HEK293 (cell line): ENCODE results near the gene TMEM239.
A peak's percentile ranks its signal among the peaks of the same experiment; 100 is the strongest.

ENCODE experiments used
- EGR2 ChIP-seq: fragments of 450-650 bp; formaldehyde crosslinking; IDR thresholded peaks from 2 replicates; pipeline ENCODE4 v1.5.1; 2016; ENCODE audit warnings: low read depth, missing biosample characterization, missing genetic modification characterization
- KLF10 ChIP-seq: fragments of 450-650 bp; IDR thresholded peaks from 2 replicates; pipeline ENCODE4 v1.5.1; 2018; ENCODE audit warnings: missing biosample characterization, mild to moderate bottlenecking, missing genetic modification characterization
- KLF16 ChIP-seq: fragments of 450-650 bp; formaldehyde crosslinking; IDR thresholded peaks from 2 replicates; pipeline ENCODE4 v1.5.1; 2017; ENCODE audit warnings: missing biosample characterization, missing genetic modification characterization
- OSR2 ChIP-seq: fragments of 450-650 bp; formaldehyde crosslinking; IDR thresholded peaks from 2 replicates; pipeline ENCODE4 v1.5.1; 2016; ENCODE audit warnings: missing biosample characterization, missing genetic modification characterization
- SCRT2 ChIP-seq: fragments of 450-650 bp; formaldehyde crosslinking; IDR thresholded peaks from 2 replicates; pipeline ENCODE4 v1.5.1; 2016; ENCODE audit warnings: missing biosample characterization, missing genetic modification characterization
- SP7 ChIP-seq: fragments of 450-650 bp; formaldehyde crosslinking; IDR thresholded peaks from 2 replicates; pipeline ENCODE4 v1.5.1; 2016; ENCODE audit warnings: missing biosample characterization, missing genetic modification characterization
- YY1 ChIP-seq: fragments of 450-650 bp; formaldehyde crosslinking; IDR thresholded peaks from 2 replicates; pipeline ENCODE4 v1.5.1; 2018; ENCODE audit warnings: missing biosample characterization, missing genetic modification characterization
- ZBTB1 ChIP-seq: fragments of 450-650 bp; formaldehyde crosslinking; IDR thresholded peaks from 2 replicates; pipeline ENCODE4 v1.5.1; 2016; ENCODE audit warnings: missing biosample characterization, missing genetic modification characterization
- ZFP3 ChIP-seq: fragments of 450-650 bp; formaldehyde crosslinking; IDR thresholded peaks from 2 replicates; pipeline ENCODE4 v1.5.1; 2016; ENCODE audit warnings: low read depth, missing biosample characterization, missing genetic modification characterization
- ZNF133 ChIP-seq: fragments of 450-650 bp; formaldehyde crosslinking; IDR thresholded peaks from 2 replicates; pipeline ENCODE4 v1.5.1; 2016; ENCODE audit warnings: missing biosample characterization, missing genetic modification characterization
- ZNF138 ChIP-seq: fragments of 450-650 bp; formaldehyde crosslinking; IDR thresholded peaks from 2 replicates; pipeline ENCODE4 v1.5.1; 2016; ENCODE audit warnings: missing biosample characterization, missing genetic modification characterization, borderline replicate concordance
- ZNF174 ChIP-seq: fragments of 450-650 bp; formaldehyde crosslinking; IDR thresholded peaks from 2 replicates; pipeline ENCODE4 v1.5.0; 2017; ENCODE audit warnings: missing biosample characterization, mild to moderate bottlenecking, missing genetic modification characterization
- ZNF223 ChIP-seq: fragments of 450-650 bp; formaldehyde crosslinking; IDR thresholded peaks from 2 replicates; pipeline ENCODE4 v1.5.1; 2016; ENCODE audit warnings: missing biosample characterization, missing genetic modification characterization
- ZNF292 ChIP-seq: fragments of 450-650 bp; formaldehyde crosslinking; IDR thresholded peaks from 2 replicates; pipeline ENCODE4 v1.5.1; 2016; ENCODE audit warnings: low read depth, missing biosample characterization, missing genetic modification characterization, borderline replicate concordance
- ZNF311 ChIP-seq: fragments of 450-650 bp; formaldehyde crosslinking; IDR thresholded peaks from 2 replicates; pipeline ENCODE4 v1.5.1; 2017; ENCODE audit warnings: missing biosample characterization, missing genetic modification characterization, borderline replicate concordance
- ZNF324 ChIP-seq: fragments of 450-650 bp; formaldehyde crosslinking; IDR thresholded peaks from 2 replicates; pipeline ENCODE4 v1.5.1; 2016; ENCODE audit warnings: missing biosample characterization, missing genetic modification characterization
- ZNF561 ChIP-seq: fragments of 450-650 bp; IDR thresholded peaks from 2 replicates; pipeline ENCODE4 v1.5.1; 2018; ENCODE audit warnings: missing biosample characterization, missing genetic modification characterization, borderline replicate concordance
- ZNF585B ChIP-seq: fragments of 450-650 bp; formaldehyde crosslinking; IDR thresholded peaks from 2 replicates; pipeline ENCODE4 v1.5.1; 2016; ENCODE audit warnings: missing biosample characterization, missing genetic modification characterization
- ZNF660 ChIP-seq: fragments of 450-650 bp; IDR thresholded peaks from 2 replicates; pipeline ENCODE4 v1.5.1; 2018; ENCODE audit warnings: missing biosample characterization, mild to moderate bottlenecking, missing genetic modification characterization
- ZNF707 ChIP-seq: fragments of 450-650 bp; formaldehyde crosslinking; IDR thresholded peaks from 2 replicates; pipeline ENCODE4 v1.5.1; 2016; ENCODE audit warnings: missing biosample characterization, missing genetic modification characterization
- ZNF76 ChIP-seq: fragments of 450-650 bp; formaldehyde crosslinking; IDR thresholded peaks from 2 replicates; pipeline ENCODE4; 2016; ENCODE audit warnings: low read depth, missing biosample characterization, missing genetic modification characterization, borderline replicate concordance
- ZNF843 ChIP-seq: fragments of 450-650 bp; formaldehyde crosslinking; IDR thresholded peaks from 2 replicates; pipeline ENCODE4 v1.5.1; 2016; ENCODE audit warnings: missing biosample characterization, missing genetic modification characterization
- ZSCAN30 ChIP-seq: fragments of 450-650 bp; IDR thresholded peaks from 2 replicates; pipeline ENCODE4 v1.5.1; 2018; ENCODE audit warnings: missing biosample characterization, mild to moderate bottlenecking, missing genetic modification characterization, moderate library complexity
- TF ChIP-seq, protein P1 (sequence below): sonication (generic); formaldehyde crosslinking; IDR thresholded peaks from 2 replicates; pipeline ENCODE4 v1.8.1; 2022; ENCODE audit warnings: mild to moderate bottlenecking, moderate library complexity, missing genetic modification reagents
- TF ChIP-seq, protein P2 (sequence below): fragments of 450-650 bp; formaldehyde crosslinking; IDR thresholded peaks from 2 replicates; pipeline ENCODE4 v1.5.1; 2017; ENCODE audit warnings: missing biosample characterization, mild to moderate bottlenecking, missing genetic modification characterization, moderate library complexity
- TF ChIP-seq, protein P3 (sequence below): fragments of 450-650 bp; formaldehyde crosslinking; IDR thresholded peaks from 2 replicates; pipeline ENCODE4 v1.5.1; 2016; ENCODE audit warnings: missing biosample characterization, missing genetic modification characterization
- TF ChIP-seq, protein P4 (sequence below): fragments of 450-650 bp; formaldehyde crosslinking; IDR thresholded peaks from 2 replicates; pipeline ENCODE4 v1.5.1; 2017; ENCODE audit warnings: missing biosample characterization, missing genetic modification characterization
- TF ChIP-seq, protein P5 (sequence below): fragments of 450-650 bp; formaldehyde crosslinking; conservative IDR thresholded peaks from 2 replicates; pipeline ENCODE4 v1.5.1; 2016; ENCODE audit warnings: low read depth, missing biosample characterization, missing genetic modification characterization
- TF ChIP-seq, protein P6 (sequence below): fragments of 450-650 bp; formaldehyde crosslinking; IDR thresholded peaks from 2 replicates; pipeline ENCODE4 v1.5.1; 2016; ENCODE audit warnings: missing biosample characterization, missing genetic modification characterization

Gene TMEM239

DNA sequence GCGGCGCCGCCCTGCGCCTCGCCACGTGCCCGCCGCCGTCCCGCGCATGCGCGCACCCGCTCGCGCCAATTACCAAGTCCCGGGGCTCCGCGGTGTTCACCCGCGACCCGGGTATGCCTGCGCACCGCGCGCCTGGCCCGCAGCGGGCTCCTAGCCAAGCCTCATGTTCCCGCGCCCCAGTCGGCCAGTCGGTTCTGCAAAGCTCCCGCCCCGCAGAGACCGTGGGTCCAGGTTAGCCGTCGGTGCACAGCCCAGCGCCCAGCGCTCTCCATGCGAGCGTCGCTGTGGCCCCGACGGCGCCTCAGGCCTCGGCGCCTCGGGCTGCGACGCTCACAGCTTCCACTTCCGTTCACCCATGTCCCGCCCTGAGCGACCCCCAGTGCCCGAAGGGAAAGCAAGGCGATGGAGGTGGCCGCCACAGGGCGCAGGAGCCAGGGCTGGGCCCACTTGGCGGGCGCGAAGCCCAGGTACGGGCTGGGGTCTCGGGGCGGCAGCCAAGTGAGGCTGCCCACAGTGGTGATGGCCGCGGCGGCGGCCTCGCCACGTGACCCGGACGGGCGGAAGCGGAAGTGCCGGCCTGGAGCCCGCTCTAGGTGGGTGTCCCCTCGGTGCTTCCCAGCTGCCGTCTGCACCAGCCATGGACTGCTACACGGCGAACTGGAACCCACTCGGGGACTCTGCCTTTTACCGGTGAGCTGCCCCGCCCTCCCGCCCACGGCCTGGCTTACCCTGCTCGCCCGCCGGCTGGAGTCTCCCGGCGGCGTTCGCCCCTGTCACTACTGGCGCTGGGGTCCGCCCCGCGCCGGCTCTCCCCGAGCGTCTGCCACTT lies 24.2 kb downstream of the TMEM239 start, which contains the start of the genes PCED1A and VPS16 (continued):
- peak; percentile 62; the same call in 1 of the 2 replicates for TF ChIP-seq ZNF324 (tag by site-specific recombination)
- TF ChIP-seq, protein P1, sequence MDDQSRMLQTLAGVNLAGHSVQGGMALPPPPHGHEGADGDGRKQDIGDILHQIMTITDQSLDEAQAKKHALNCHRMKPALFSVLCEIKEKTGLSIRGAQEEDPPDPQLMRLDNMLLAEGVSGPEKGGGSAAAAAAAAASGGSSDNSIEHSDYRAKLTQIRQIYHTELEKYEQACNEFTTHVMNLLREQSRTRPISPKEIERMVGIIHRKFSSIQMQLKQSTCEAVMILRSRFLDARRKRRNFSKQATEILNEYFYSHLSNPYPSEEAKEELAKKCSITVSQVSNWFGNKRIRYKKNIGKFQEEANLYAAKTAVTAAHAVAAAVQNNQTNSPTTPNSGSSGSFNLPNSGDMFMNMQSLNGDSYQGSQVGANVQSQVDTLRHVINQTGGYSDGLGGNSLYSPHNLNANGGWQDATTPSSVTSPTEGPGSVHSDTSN (CRISPR knock-in tag), result 0 out of 2 replicates have a peak, but pooled peaks have one; percentile 32
- 0 out of 2 replicates have a peak, but pooled peaks have one; percentile 17 for TF ChIP-seq OSR2
- no peak for TF ChIP-seq ZNF292 (tag by site-specific recombination)
- TF ChIP-seq, protein P2, sequence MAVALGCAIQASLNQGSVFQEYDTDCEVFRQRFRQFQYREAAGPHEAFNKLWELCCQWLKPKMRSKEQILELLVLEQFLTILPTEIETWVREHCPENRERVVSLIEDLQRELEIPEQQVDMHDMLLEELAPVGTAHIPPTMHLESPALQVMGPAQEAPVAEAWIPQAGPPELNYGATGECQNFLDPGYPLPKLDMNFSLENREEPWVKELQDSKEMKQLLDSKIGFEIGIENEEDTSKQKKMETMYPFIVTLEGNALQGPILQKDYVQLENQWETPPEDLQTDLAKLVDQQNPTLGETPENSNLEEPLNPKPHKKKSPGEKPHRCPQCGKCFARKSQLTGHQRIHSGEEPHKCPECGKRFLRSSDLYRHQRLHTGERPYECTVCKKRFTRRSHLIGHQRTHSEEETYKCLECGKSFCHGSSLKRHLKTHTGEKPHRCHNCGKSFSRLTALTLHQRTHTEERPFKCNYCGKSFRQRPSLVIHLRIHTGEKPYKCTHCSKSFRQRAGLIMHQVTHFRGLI (tag by site-specific recombination), result peak; percentile 53; the same call in 1 of the 2 replicates
- no peak for TF ChIP-seq ZNF223 (tag by site-specific recombination)
- no peak for TF ChIP-seq ZNF660 (tag by site-specific recombination)
- peak; percentile 88; the same call in 1 of the 2 replicates for TF ChIP-seq ZNF561
- no peak for TF ChIP-seq ZNF133 (tag by site-specific recombination)
- TF ChIP-seq ZSCAN30 (tag by site-specific recombination), result peak; percentile 97
- TF ChIP-seq ZNF174 (tag by site-specific recombination), result no peak
- TF ChIP-seq SP7 (tag by site-specific recombination), result peak; percentile 53; the same call in 1 of the 2 replicates
- TF ChIP-seq ZNF843 (tag by site-specific recombination), result 0 out of 2 replicates have a peak, but pooled peaks have one; percentile 45
- TF ChIP-seq, protein P3, sequence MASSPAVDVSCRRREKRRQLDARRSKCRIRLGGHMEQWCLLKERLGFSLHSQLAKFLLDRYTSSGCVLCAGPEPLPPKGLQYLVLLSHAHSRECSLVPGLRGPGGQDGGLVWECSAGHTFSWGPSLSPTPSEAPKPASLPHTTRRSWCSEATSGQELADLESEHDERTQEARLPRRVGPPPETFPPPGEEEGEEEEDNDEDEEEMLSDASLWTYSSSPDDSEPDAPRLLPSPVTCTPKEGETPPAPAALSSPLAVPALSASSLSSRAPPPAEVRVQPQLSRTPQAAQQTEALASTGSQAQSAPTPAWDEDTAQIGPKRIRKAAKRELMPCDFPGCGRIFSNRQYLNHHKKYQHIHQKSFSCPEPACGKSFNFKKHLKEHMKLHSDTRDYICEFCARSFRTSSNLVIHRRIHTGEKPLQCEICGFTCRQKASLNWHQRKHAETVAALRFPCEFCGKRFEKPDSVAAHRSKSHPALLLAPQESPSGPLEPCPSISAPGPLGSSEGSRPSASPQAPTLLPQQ (tag by site-specific recombination), result peak; percentile 92
- peak; percentile 84 for TF ChIP-seq ZNF76 (tag by site-specific recombination)
- TF ChIP-seq, protein P4, sequence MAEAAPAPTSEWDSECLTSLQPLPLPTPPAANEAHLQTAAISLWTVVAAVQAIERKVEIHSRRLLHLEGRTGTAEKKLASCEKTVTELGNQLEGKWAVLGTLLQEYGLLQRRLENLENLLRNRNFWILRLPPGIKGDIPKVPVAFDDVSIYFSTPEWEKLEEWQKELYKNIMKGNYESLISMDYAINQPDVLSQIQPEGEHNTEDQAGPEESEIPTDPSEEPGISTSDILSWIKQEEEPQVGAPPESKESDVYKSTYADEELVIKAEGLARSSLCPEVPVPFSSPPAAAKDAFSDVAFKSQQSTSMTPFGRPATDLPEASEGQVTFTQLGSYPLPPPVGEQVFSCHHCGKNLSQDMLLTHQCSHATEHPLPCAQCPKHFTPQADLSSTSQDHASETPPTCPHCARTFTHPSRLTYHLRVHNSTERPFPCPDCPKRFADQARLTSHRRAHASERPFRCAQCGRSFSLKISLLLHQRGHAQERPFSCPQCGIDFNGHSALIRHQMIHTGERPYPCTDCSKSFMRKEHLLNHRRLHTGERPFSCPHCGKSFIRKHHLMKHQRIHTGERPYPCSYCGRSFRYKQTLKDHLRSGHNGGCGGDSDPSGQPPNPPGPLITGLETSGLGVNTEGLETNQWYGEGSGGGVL (tag by site-specific recombination), result peak; percentile 62; the same call in 1 of the 2 replicates
- no peak for TF ChIP-seq EGR2 (tag by site-specific recombination)
- TF ChIP-seq, protein P5, sequence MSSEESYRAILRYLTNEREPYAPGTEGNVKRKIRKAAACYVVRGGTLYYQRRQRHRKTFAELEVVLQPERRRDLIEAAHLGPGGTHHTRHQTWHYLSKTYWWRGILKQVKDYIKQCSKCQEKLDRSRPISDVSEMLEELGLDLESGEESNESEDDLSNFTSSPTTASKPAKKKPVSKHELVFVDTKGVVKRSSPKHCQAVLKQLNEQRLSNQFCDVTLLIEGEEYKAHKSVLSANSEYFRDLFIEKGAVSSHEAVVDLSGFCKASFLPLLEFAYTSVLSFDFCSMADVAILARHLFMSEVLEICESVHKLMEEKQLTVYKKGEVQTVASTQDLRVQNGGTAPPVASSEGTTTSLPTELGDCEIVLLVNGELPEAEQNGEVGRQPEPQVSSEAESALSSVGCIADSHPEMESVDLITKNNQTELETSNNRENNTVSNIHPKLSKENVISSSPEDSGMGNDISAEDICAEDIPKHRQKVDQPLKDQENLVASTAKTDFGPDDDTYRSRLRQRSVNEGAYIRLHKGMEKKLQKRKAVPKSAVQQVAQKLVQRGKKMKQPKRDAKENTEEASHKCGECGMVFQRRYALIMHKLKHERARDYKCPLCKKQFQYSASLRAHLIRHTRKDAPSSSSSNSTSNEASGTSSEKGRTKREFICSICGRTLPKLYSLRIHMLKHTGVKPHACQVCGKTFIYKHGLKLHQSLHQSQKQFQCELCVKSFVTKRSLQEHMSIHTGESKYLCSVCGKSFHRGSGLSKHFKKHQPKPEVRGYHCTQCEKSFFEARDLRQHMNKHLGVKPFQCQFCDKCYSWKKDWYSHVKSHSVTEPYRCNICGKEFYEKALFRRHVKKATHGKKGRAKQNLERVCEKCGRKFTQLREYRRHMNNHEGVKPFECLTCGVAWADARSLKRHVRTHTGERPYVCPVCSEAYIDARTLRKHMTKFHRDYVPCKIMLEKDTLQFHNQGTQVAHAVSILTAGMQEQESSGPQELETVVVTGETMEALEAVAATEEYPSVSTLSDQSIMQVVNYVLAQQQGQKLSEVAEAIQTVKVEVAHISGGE (tag by site-specific recombination), result peak; percentile 98
- no peak for TF ChIP-seq ZNF311 (tag by site-specific recombination)
- no peak for TF ChIP-seq ZNF707 (tag by site-specific recombination)
- TF ChIP-seq KLF10 (tag by site-specific recombination), result no peak
- no peak for TF ChIP-seq ZNF138 (tag by site-specific recombination)
- TF ChIP-seq, protein P6, sequence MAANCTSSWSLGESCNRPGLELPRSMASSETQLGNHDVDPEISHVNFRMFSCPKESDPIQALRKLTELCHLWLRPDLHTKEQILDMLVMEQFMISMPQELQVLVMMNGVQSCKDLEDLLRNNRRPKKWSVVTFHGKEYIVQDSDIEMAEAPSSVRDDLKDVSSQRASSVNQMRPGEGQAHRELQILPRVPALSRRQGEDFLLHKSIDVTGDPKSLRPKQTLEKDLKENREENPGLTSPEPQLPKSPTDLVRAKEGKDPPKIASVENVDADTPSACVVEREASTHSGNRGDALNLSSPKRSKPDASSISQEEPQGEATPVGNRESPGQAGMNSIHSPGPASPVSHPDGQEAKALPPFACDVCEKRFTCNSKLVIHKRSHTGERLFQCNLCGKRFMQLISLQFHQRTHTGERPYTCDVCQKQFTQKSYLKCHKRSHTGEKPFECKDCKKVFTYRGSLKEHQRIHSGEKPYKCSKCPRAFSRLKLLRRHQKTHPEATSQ, result peak; percentile 95
- TF ChIP-seq YY1, result peak; percentile 98
- TF ChIP-seq ZFP3 (tag by site-specific recombination), result no peak
- no peak for TF ChIP-seq SCRT2 (tag by site-specific recombination)
- no peak for TF ChIP-seq ZNF585B (tag by site-specific recombination)
- TF ChIP-seq KLF16 (tag by site-specific recombination), result no peak
- no peak for TF ChIP-seq ZBTB1 (tag by site-specific recombination)
